Gastroesophageal sphincter (tissue), 3 donors: ENCODE measurements around the gene TMTC4.

Source experiments
- EP300 ChIP-seq: sonication (generic); formaldehyde crosslinking; IDR thresholded peaks from one replicate; pipeline ENCODE4 v1.6.1; 2017; ENCODE audit warnings: antibody characterized with exemption, mild to moderate bottlenecking
- POLR2A ChIP-seq, 2 donors: fragments of 450-650 bp; IDR thresholded peaks; one replicate each; pipeline ENCODE4 v1.6.1; 2017; ENCODE audit warnings: antibody characterized with exemption in 2 of 2, mild to moderate bottlenecking in 2 of 2, moderate library complexity in 1 of 2
- TF ChIP-seq, protein P1 (sequence below), 4 experiments: fragments of 200-600 bp in 2 of 4; fragments of 450-650 bp in 2 of 4; sonication (generic) in 1 of 4; IDR thresholded peaks; one replicate each; pipeline ENCODE4 v1.5.1; 2017 to 2019; ENCODE audit warnings: antibody characterized with exemption in 4 of 4, mild to moderate bottlenecking in 2 of 4, moderate library complexity in 2 of 4

DNA sequence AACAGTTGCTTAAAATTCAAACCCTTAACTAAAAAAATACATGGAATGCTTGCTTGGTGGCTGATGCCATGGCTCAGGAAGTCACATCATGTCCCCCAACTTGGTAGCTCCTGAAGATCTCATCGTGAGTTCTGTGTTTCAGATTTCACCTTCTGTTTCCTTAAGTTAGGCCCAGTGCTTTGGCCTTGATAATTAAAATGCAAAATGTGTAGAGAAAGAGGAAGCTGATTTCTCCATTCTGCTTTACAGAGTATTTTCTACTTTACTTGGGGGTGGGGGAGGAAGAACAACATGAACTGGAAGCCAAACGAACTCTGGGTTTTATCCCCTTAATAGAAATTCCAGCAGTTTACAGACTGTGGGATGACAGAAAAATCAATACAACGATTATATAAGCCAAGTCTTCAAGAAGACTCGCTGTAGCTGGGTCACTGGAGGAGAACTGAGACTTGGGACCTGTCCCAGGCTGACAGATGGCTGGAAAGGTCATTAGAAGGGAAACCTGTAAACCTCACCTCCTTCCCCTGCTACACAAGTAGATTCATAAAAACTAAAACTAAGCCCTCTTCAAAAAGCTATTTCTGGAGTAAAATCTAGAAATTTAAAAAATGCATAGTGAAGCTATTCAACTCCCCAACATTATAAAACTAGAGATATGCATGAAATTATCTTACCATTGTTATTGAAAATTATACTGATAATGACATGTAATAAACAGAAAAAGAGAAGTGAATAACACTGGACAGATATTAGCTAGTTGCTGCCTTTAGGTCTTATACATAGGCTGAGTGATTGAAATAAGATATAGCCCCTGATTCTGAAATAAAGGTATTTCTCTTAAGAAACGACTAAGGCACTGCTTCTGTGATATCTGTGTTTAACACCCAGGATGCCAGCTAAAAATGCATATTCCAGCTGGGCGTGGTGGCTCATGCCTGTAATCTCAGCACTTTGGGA, 63.9 kb downstream of the TMTC4 start:
- TF ChIP-seq EP300: no peak
- no peak for TF ChIP-seq POLR2A (IDR thresholded peaks at IDR 0.05)
- TF ChIP-seq, protein P1, sequence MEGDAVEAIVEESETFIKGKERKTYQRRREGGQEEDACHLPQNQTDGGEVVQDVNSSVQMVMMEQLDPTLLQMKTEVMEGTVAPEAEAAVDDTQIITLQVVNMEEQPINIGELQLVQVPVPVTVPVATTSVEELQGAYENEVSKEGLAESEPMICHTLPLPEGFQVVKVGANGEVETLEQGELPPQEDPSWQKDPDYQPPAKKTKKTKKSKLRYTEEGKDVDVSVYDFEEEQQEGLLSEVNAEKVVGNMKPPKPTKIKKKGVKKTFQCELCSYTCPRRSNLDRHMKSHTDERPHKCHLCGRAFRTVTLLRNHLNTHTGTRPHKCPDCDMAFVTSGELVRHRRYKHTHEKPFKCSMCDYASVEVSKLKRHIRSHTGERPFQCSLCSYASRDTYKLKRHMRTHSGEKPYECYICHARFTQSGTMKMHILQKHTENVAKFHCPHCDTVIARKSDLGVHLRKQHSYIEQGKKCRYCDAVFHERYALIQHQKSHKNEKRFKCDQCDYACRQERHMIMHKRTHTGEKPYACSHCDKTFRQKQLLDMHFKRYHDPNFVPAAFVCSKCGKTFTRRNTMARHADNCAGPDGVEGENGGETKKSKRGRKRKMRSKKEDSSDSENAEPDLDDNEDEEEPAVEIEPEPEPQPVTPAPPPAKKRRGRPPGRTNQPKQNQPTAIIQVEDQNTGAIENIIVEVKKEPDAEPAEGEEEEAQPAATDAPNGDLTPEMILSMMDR (IDR thresholded peaks at IDR 0.05): no peak
